Measurements from ENCODE around the gene RPRD1B. TPM values are rescaled to one million over a fixed set of nuclear protein-coding genes. Genes with fewer than 3 reads are reported as not detected.
A peak's percentile ranks its signal among the peaks of the same experiment; 100 is the strongest.

RPRD1B gene
- polyA plus RNA-seq, 3 donors = 3.6 to 12.3 (median 4.7) TPM

DNA sequence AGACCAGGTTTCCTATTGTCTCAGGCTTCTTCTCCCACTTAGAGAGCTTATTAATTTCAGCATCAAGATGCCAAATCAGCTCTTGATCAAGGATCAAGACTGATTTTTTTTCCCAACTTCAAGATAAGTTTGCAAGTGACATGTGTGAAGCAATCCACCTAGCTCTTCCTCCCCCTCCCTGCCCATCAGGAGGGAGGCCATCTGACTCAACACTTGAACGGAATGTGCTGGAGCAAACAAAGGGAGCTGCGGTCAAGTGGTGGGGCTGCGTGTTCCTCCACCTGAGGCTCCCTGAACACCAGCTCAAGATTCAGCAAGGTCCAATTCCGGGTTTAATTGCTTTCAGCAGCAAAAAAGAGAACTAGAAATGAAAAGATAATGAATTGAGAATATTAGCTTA lies 39.0 kb upstream of the RPRD1B start:
- H3K4me1 Mint-ChIP-seq = peaks cover 27% of the 10 kb centered on the region
- intact Hi-C loops (cut with micrococcal nuclease) = loop anchor here (5.0 to 10.0 kb wide), 2 partner anchors 427 to 430 kb away; no protein-coding TSS in a partner anchor
- H2AFZ ChIP-seq (ENCODE audit: insufficient read depth, low read depth, low read length, poor library complexity, severe bottlenecking) = no peak overlapping the region
- no peaks in the 10 kb centered on the region for H3K9me3 Mint-ChIP-seq
- no peaks in the 10 kb centered on the region for H3K27me3 ChIP-seq (ENCODE audit: control insufficient read depth in 2 of 2, insufficient read depth in 2 of 2, low read length in 2 of 2)
- no peak for DNase-seq
- H3K27me3 Mint-ChIP-seq (ENCODE audit: low read depth in 3 of 3) = peaks cover 0 to 3% (median 0%) of the 10 kb centered on the region in 3 donors
- H3K36me3 Mint-ChIP-seq = peaks cover 78 to 86% of the 10 kb centered on the region in 2 donors
- H3K27ac Mint-ChIP-seq = peak overlapping the region in 4 of 7 donors; percentile 4 to 61 (median 30)
- H3K9ac ChIP-seq (ENCODE audit: insufficient read depth, low read length, poor library complexity, severe bottlenecking) = no peak overlapping the region
- TF ChIP-seq, protein P1, sequence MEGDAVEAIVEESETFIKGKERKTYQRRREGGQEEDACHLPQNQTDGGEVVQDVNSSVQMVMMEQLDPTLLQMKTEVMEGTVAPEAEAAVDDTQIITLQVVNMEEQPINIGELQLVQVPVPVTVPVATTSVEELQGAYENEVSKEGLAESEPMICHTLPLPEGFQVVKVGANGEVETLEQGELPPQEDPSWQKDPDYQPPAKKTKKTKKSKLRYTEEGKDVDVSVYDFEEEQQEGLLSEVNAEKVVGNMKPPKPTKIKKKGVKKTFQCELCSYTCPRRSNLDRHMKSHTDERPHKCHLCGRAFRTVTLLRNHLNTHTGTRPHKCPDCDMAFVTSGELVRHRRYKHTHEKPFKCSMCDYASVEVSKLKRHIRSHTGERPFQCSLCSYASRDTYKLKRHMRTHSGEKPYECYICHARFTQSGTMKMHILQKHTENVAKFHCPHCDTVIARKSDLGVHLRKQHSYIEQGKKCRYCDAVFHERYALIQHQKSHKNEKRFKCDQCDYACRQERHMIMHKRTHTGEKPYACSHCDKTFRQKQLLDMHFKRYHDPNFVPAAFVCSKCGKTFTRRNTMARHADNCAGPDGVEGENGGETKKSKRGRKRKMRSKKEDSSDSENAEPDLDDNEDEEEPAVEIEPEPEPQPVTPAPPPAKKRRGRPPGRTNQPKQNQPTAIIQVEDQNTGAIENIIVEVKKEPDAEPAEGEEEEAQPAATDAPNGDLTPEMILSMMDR (IDR thresholded peaks at IDR 0.05) = no peak
- H3K4me2 ChIP-seq (replicated peaks; ENCODE audit: extremely low read depth, low read length, poor library complexity, severe bottlenecking) = no peak overlapping the region
- WGBS (ENCODE audit: insufficient coverage) = 83% methylated on average over 4 of the region's 4 CpGs
- H3K9me3 ChIP-seq (replicated peaks in 1 of 2; ENCODE audit: control insufficient read depth in 1 of 2, insufficient read depth in 1 of 2, low read length in 2 of 2) = no peaks in the 10 kb centered on the region
- no peak overlapping the region for H3K4me3 ChIP-seq (replicated peaks in 1 of 3; ENCODE audit: low read depth in 2 of 3, low read length in 3 of 3)
- H3K4me1 ChIP-seq (ENCODE audit: control insufficient read depth in 1 of 2, insufficient read depth in 2 of 2, low read length in 2 of 2) = peaks cover 25% of the 10 kb centered on the region in 2 donors
- no peak overlapping the region for H3K4me3 Mint-ChIP-seq
- peaks cover 53 to 67% of the 10 kb centered on the region in 2 donors for H3K36me3 ChIP-seq (replicated peaks in 1 of 2; ENCODE audit: control insufficient read depth in 1 of 2, insufficient read depth in 2 of 2, low read length in 2 of 2)
- H3K27ac ChIP-seq (ENCODE audit: low read depth in 1 of 2, low read length in 2 of 2) = no peak overlapping the region
- no peaks in the 10 kb centered on the region for H3K79me2 ChIP-seq (ENCODE audit: insufficient read depth, low read length)
- no peaks in the 10 kb centered on the region for H4K20me1 ChIP-seq (ENCODE audit: insufficient read depth, low read length)

GRCh38 chr20:37995856-37996605 lies 37.5 kb upstream of the RPRD1B start:
- no peaks in the 10 kb centered on the region for H4K20me1 ChIP-seq (ENCODE audit: insufficient read depth, low read length)
- Mint-ChIP-seq H3K4me3 (no peak overlapping the region), H3K27me3 (ENCODE audit: low read depth in 3 of 3) (no peaks in the 10 kb centered on the region), H3K9me3 (no peaks in the 10 kb centered on the region), H3K4me1 (peaks cover 15% of the 10 kb centered on the region), H3K36me3 (peaks cover 85 to 93% of the 10 kb centered on the region in 2 donors), H3K27ac (peak overlapping the region in 1 of 7 donors; percentile 27)
- 95% methylated on average over 5 of the region's 9 CpGs for WGBS (ENCODE audit: insufficient coverage)
- H3K4me1 ChIP-seq (ENCODE audit: control insufficient read depth in 1 of 2, insufficient read depth in 2 of 2, low read length in 2 of 2) = peaks cover 10% of the 10 kb centered on the region in 2 donors
- DNase-seq = no peak
- H3K27ac ChIP-seq (ENCODE audit: low read depth in 1 of 2, low read length in 2 of 2) = no peak overlapping the region
- intact Hi-C loops (cut with micrococcal nuclease) = loop anchor here in 1 of 2 donors (10.0 kb wide), 1 partner anchor 431 kb away; no protein-coding TSS in a partner anchor
- H3K9ac ChIP-seq (ENCODE audit: insufficient read depth, low read length, poor library complexity, severe bottlenecking) = no peak overlapping the region
- H3K4me2 ChIP-seq (replicated peaks; ENCODE audit: extremely low read depth, low read length, poor library complexity, severe bottlenecking) = no peak overlapping the region
- no peaks in the 10 kb centered on the region for H3K79me2 ChIP-seq (ENCODE audit: insufficient read depth, low read length)
- no peaks in the 10 kb centered on the region for H3K27me3 ChIP-seq (ENCODE audit: control insufficient read depth in 2 of 2, insufficient read depth in 2 of 2, low read length in 2 of 2)
- no peak overlapping the region for H3K4me3 ChIP-seq (replicated peaks in 1 of 3; ENCODE audit: low read depth in 2 of 3, low read length in 3 of 3)
- H3K9me3 ChIP-seq (replicated peaks in 1 of 2; ENCODE audit: control insufficient read depth in 1 of 2, insufficient read depth in 1 of 2, low read length in 2 of 2) = no peaks in the 10 kb centered on the region
- peaks cover 58 to 82% of the 10 kb centered on the region in 2 donors for H3K36me3 ChIP-seq (replicated peaks in 1 of 2; ENCODE audit: control insufficient read depth in 1 of 2, insufficient read depth in 2 of 2, low read length in 2 of 2)
- H2AFZ ChIP-seq (ENCODE audit: insufficient read depth, low read depth, low read length, poor library complexity, severe bottlenecking) = no peak overlapping the region
- TF ChIP-seq, protein P1 (IDR thresholded peaks at IDR 0.05) = no peak
